WTC11 (cell line): ENCODE results near the gene PTPN5. TPM values are rescaled to one million over a fixed set of nuclear protein-coding genes. Genes with fewer than 3 reads are reported as not detected.

ENCODE experiments used
- ATAC-seq: fragments of 200-7000 bp; cut with Tn5 transposase; 2 replicates; pipeline ENCODE4 v1.10.0; 2021; ENCODE audit warnings: mild to moderate bottlenecking, moderate library complexity
- CTCF ChIA-PET: fragments of 300-600 bp; sonication (Branson Sonifier 250); formaldehyde crosslinking; loops from one replicate; lab custom pipeline; 2021; ENCODE audit warnings: antibody characterized with exemption; lab: Charles Lee
- POLR2A ChIA-PET: fragments of 350-600 bp; sonication (Branson Sonifier 250); formaldehyde crosslinking; loops from one replicate; lab custom pipeline; 2021; ENCODE audit warnings: antibody characterized with exemption; lab: Charles Lee
- DNase-seq: peaks from one replicate; pipeline ENCODE4 v3.0.0; 2021; ENCODE audit warnings: low spot score
- H3K27ac Mint-ChIP-seq: 2 replicates; pipeline ENCODE4 v1.8.0; 2021; ENCODE audit warnings: mixed read lengths
- H3K27me3 Mint-ChIP-seq: 2 replicates; pipeline ENCODE4 v1.8.0; 2021; ENCODE audit warnings: low read depth, mild to moderate bottlenecking, moderate library complexity, mixed read lengths
- H3K36me3 Mint-ChIP-seq: 2 replicates; pipeline ENCODE4 v1.8.0; 2021; ENCODE audit warnings: mixed read lengths
- H3K4me1 Mint-ChIP-seq: 2 replicates; pipeline ENCODE4 v1.8.0; 2022; ENCODE audit warnings: mixed read lengths
- H3K4me3 Mint-ChIP-seq: 2 replicates; pipeline ENCODE4 v1.8.0; 2021; ENCODE audit warnings: mild to moderate bottlenecking, moderate library complexity, mixed read lengths
- H3K9me3 Mint-ChIP-seq: 2 replicates; pipeline ENCODE4 v1.8.0; 2021; ENCODE audit warnings: mixed read lengths
- CREB1 ChIP-seq: sonication (generic); formaldehyde crosslinking; IDR thresholded peaks from 2 replicates; pipeline ENCODE4 v1.8.0; 2023; ENCODE audit warnings: mild to moderate bottlenecking, missing genetic modification reagents
- E2F1 ChIP-seq: sonication (generic); formaldehyde crosslinking; IDR thresholded peaks from 2 replicates; pipeline ENCODE4 v1.8.0; 2022; ENCODE audit warnings: mild to moderate bottlenecking, missing genetic modification reagents
- EMX1 ChIP-seq: fragments of 250-450 bp; sonication (Bioruptor Pico); IDR thresholded peaks from 2 replicates; pipeline ENCODE4 v1.8.0; 2021; ENCODE audit warnings: mild to moderate bottlenecking
- ETV6 ChIP-seq: sonication (generic); formaldehyde crosslinking; IDR thresholded peaks from 2 replicates; pipeline ENCODE4 v1.8.1; 2022; ENCODE audit warnings: mild to moderate bottlenecking, missing genetic modification reagents
- FOXP1 ChIP-seq: sonication (generic); formaldehyde crosslinking; IDR thresholded peaks from 2 replicates; pipeline ENCODE4 v1.8.0; 2022; ENCODE audit warnings: missing genetic modification reagents, mild to moderate bottlenecking, moderate library complexity, borderline replicate concordance
- GTF2I ChIP-seq: fragments of 250-450 bp; sonication (Bioruptor Pico); conservative IDR thresholded peaks from 2 replicates; pipeline ENCODE4 v1.4.0; 2021; ENCODE audit warnings: mild to moderate bottlenecking
- IRF2 ChIP-seq: sonication (generic); formaldehyde crosslinking; IDR thresholded peaks from 2 replicates; pipeline ENCODE4 v1.8.0; 2022; ENCODE audit warnings: low read depth, missing genetic modification reagents, borderline replicate concordance
- NFATC4 ChIP-seq: fragments of 250-450 bp; sonication (Bioruptor Pico); IDR thresholded peaks from 2 replicates; pipeline ENCODE4 v1.9.0; 2021; ENCODE audit warnings: mild to moderate bottlenecking
- NR3C1 ChIP-seq: sonication (generic); formaldehyde crosslinking; conservative IDR thresholded peaks from 2 replicates; pipeline ENCODE4 v1.8.1; 2023; ENCODE audit warnings: low read depth, mild to moderate bottlenecking, missing genetic modification reagents
- PRRX2 ChIP-seq: fragments of 250-450 bp; sonication (Bioruptor Pico); IDR thresholded peaks from 2 replicates; pipeline ENCODE4 v1.8.0; 2021; ENCODE audit warnings: mild to moderate bottlenecking
- RELA ChIP-seq: sonication (generic); formaldehyde crosslinking; IDR thresholded peaks from 2 replicates; pipeline ENCODE4 v1.8.1; 2022; ENCODE audit warnings: missing genetic modification reagents, mild to moderate bottlenecking, borderline replicate concordance
- SMAD4 ChIP-seq: sonication (generic); formaldehyde crosslinking; IDR thresholded peaks from 2 replicates; pipeline ENCODE4 v1.8.0; 2022; ENCODE audit warnings: mild to moderate bottlenecking, missing genetic modification reagents
- SP1 ChIP-seq: sonication (generic); formaldehyde crosslinking; conservative IDR thresholded peaks from 2 replicates; pipeline ENCODE4 v1.8.1; 2022; ENCODE audit warnings: missing genetic modification reagents
- USF2 ChIP-seq: sonication (generic); formaldehyde crosslinking; IDR thresholded peaks from 2 replicates; pipeline ENCODE4 v1.8.1; 2023; ENCODE audit warnings: mild to moderate bottlenecking, missing genetic modification reagents, moderate library complexity
- ZBTB21 ChIP-seq: sonication (generic); formaldehyde crosslinking; IDR thresholded peaks from 2 replicates; pipeline ENCODE4 v1.8.1; 2023; ENCODE audit warnings: mild to moderate bottlenecking, missing genetic modification reagents, borderline replicate concordance
- ZNF219 ChIP-seq: sonication (generic); formaldehyde crosslinking; IDR thresholded peaks from 2 replicates; pipeline ENCODE4 v1.8.0; 2023; ENCODE audit warnings: missing genetic modification reagents, mild to moderate bottlenecking, borderline replicate concordance
- ZNF396 ChIP-seq: fragments of 250-450 bp; sonication (Bioruptor Pico); IDR thresholded peaks from 2 replicates; pipeline ENCODE4 v1.8.0; 2021; ENCODE audit warnings: mild to moderate bottlenecking, moderate library complexity, borderline replicate concordance
- ZNF423 ChIP-seq: fragments of 250-450 bp; sonication (Bioruptor Pico); IDR thresholded peaks from 2 replicates; pipeline ENCODE4 v2.1.2; 2022; ENCODE audit warnings: mild to moderate bottlenecking, moderate library complexity
- total RNA-seq: library from RNA; stranded (reverse); gene quantifications from 3 replicates; pipeline ENCODE4 v1.2.3, GENCODE V29; 2021
- TF ChIP-seq, protein P1 (sequence below): sonication (generic); formaldehyde crosslinking; IDR thresholded peaks from 2 replicates; pipeline ENCODE4 v1.8.1; 2023; ENCODE audit warnings: mild to moderate bottlenecking, missing genetic modification reagents
- TF ChIP-seq, protein P2 (sequence below): sonication (generic); formaldehyde crosslinking; IDR thresholded peaks from 2 replicates; pipeline ENCODE4 v1.8.1; 2023; ENCODE audit warnings: mild to moderate bottlenecking, missing genetic modification reagents, moderate library complexity

Gene PTPN5
- total RNA-seq, 1 experiment from 2014 or later, result 4.5 TPM

- H3K36me3 Mint-ChIP-seq, result no peaks in the 10 kb centered on the region
- no peak for DNase-seq
- ChIA-PET POLR2A (no interaction called here), CTCF (no interaction called here)
- no peak overlapping the region for H3K4me3 Mint-ChIP-seq
- no peak overlapping the region for H3K27ac Mint-ChIP-seq
- no peak for ATAC-seq
- no peak for TF ChIP-seq ZNF219 (CRISPR knock-in tag)
- no peak for TF ChIP-seq ZBTB21
- TF ChIP-seq, protein P1, sequence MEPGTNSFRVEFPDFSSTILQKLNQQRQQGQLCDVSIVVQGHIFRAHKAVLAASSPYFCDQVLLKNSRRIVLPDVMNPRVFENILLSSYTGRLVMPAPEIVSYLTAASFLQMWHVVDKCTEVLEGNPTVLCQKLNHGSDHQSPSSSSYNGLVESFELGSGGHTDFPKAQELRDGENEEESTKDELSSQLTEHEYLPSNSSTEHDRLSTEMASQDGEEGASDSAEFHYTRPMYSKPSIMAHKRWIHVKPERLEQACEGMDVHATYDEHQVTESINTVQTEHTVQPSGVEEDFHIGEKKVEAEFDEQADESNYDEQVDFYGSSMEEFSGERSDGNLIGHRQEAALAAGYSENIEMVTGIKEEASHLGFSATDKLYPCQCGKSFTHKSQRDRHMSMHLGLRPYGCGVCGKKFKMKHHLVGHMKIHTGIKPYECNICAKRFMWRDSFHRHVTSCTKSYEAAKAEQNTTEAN, result no peak
- no peak for TF ChIP-seq SMAD4 (CRISPR knock-in tag)
- no peak for TF ChIP-seq GTF2I (CRISPR knock-in tag)
- no peak for TF ChIP-seq USF2 (CRISPR knock-in tag)
- H3K27me3 Mint-ChIP-seq, result peaks cover 2% of the 10 kb centered on the region
- peaks cover 43% of the 10 kb centered on the region for H3K4me1 Mint-ChIP-seq
- no peaks in the 10 kb centered on the region for H3K9me3 Mint-ChIP-seq
Observed at GRCh38 chr11:18772211-18772610, 19.4 kb downstream of the PTPN5 start.

- Mint-ChIP-seq H3K4me3 (no peak overlapping the region), H3K36me3 (no peaks in the 10 kb centered on the region), H3K27me3 (peaks cover 2% of the 10 kb centered on the region), H3K27ac (no peak overlapping the region), H3K4me1 (peaks cover 43% of the 10 kb centered on the region), H3K9me3 (no peaks in the 10 kb centered on the region)
- no peak for DNase-seq
- ChIA-PET CTCF (interaction anchor here (1.0 kb wide), 1 partner anchor 49 kb away, joined by 3 read pairs; no protein-coding TSS in a partner anchor), POLR2A (no interaction called here)
- TF ChIP-seq RELA (CRISPR knock-in tag) (no peak), PRRX2 (no peak)
- no peak for ATAC-seq
Observed at GRCh38 chr11:18771266-18772035, 20.1 kb downstream of the PTPN5 start.

DNA sequence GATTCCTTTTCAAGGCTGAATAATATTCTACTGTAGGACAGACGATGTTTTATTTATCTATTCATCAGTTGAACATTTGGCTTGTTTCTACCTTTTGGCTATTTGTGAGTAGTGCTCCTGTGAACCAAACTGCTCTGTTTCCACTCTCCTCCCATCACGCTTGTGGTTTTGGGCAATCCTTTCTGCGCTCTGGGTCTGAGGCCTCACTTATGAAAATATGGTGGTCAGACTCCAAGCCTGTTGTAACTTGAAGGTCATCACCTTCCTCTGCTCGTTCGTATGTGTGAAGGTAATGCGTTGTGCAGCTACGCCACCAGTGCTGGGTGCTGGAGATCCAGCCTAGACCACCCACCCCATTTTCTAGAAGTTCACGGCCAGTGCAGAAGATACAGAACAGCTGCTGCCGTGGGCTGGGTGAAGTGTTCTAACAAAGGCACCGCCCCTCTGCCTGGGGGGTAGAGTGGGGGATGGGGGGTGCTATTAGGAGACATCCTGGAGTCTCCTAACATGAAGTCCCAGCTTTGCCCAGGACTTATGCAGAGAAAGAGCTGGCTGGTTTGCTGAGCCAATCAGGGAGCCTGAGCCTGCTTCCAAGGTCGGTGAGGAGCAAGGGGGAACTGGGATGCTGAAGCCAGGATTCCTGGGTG lies 21.0 kb downstream of the PTPN5 start:
- peaks cover 43% of the 10 kb centered on the region for H3K4me1 Mint-ChIP-seq
- TF ChIP-seq FOXP1 (CRISPR knock-in tag) (no peak), GTF2I (CRISPR knock-in tag) (no peak), SP1 (CRISPR knock-in tag) (no peak), ZNF396 (no peak), EMX1 (CRISPR knock-in tag) (no peak), IRF2 (no peak), ETV6 (CRISPR knock-in tag) (no peak), CREB1 (CRISPR knock-in tag) (no peak), NFATC4 (CRISPR knock-in tag) (no peak), ZNF423 (CRISPR knock-in tag) (no peak), NR3C1 (CRISPR knock-in tag) (no peak), E2F1 (no peak)
- TF ChIP-seq, protein P2, sequence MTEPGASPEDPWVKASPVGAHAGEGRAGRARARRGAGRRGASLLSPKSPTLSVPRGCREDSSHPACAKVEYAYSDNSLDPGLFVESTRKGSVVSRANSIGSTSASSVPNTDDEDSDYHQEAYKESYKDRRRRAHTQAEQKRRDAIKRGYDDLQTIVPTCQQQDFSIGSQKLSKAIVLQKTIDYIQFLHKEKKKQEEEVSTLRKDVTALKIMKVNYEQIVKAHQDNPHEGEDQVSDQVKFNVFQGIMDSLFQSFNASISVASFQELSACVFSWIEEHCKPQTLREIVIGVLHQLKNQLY (CRISPR knock-in tag), result no peak
- TF ChIP-seq, all 79 proteins: peak for 0
- no peak overlapping the region for H3K4me3 Mint-ChIP-seq
- DNase-seq (no peak), ATAC-seq (no peak)
- POLR2A ChIA-PET, result no interaction called here
- H3K27ac Mint-ChIP-seq, result no peak overlapping the region
- peaks cover 2% of the 10 kb centered on the region for H3K27me3 Mint-ChIP-seq
- no peaks in the 10 kb centered on the region for H3K9me3 Mint-ChIP-seq
- no peaks in the 10 kb centered on the region for H3K36me3 Mint-ChIP-seq
- CTCF ChIA-PET, result interaction anchor here (1.0 to 2.8 kb wide), 2 partner anchors 32 to 49 kb away, joined by 3 to 8 read pairs; no protein-coding TSS in a partner anchor
